HCT116 (cell line): Measurements from ENCODE around the gene NEDD4L.

ENCODE experiments used
- CBX3 ChIP-seq: IDR thresholded peaks from 2 replicates; pipeline ENCODE4 v1.6.1; 2012; ENCODE audit warnings: low read depth
- ELF1 ChIP-seq: IDR thresholded peaks from 2 replicates; pipeline ENCODE4 v1.6.1; 2012; ENCODE audit warnings: low read depth, borderline replicate concordance
- EZH2 ChIP-seq: fragments of 200-600 bp; sonication (generic); IDR thresholded peaks from 2 replicates; pipeline ENCODE4 v1.6.1; 2017; ENCODE audit warnings: antibody characterized with exemption, mixed run types
- JUND ChIP-seq: IDR thresholded peaks from 2 replicates; pipeline ENCODE4 v1.6.1; 2012
- POLR2A ChIP-seq: IDR thresholded peaks from 2 replicates; pipeline ENCODE4 v1.7.0; 2011; ENCODE audit warnings: borderline replicate concordance; ENCODE audit not compliant: insufficient read depth, insufficient read length; ENCODE audit errors: extremely low read depth
- TF ChIP-seq, protein P1 (sequence below): IDR thresholded peaks from 2 replicates; pipeline ENCODE4 v1.6.1; 2012
- TF ChIP-seq, protein P2 (sequence below), 3 experiments: fragments of 200-600 bp in 1 of 3; sonication (generic) in 1 of 3; IDR thresholded peaks in 2 of 3; conservative IDR thresholded peaks in 1 of 3; 2 replicates each; pipeline ENCODE4 v1.5.1; 2012 to 2017; ENCODE audit warnings: low read depth in 2 of 3, low read length in 2 of 3, antibody characterized with exemption in 1 of 3, borderline replicate concordance in 1 of 3, control low read depth in 1 of 3, mild to moderate bottlenecking in 1 of 3, mixed read lengths in 1 of 3, mixed run types in 1 of 3, moderate library complexity in 1 of 3; ENCODE audit not compliant: insufficient read depth in 1 of 3
- TF ChIP-seq, protein P3 (sequence below): IDR thresholded peaks from 2 replicates; pipeline ENCODE4 v1.6.1; 2012
- TF ChIP-seq, protein P4 (sequence below): IDR thresholded peaks from 2 replicates; pipeline ENCODE4 v1.6.1; 2011; ENCODE audit warnings: mild to moderate bottlenecking, low read length, moderate library complexity; ENCODE audit not compliant: insufficient replicate concordance; ENCODE audit errors: extremely low read depth

DNA sequence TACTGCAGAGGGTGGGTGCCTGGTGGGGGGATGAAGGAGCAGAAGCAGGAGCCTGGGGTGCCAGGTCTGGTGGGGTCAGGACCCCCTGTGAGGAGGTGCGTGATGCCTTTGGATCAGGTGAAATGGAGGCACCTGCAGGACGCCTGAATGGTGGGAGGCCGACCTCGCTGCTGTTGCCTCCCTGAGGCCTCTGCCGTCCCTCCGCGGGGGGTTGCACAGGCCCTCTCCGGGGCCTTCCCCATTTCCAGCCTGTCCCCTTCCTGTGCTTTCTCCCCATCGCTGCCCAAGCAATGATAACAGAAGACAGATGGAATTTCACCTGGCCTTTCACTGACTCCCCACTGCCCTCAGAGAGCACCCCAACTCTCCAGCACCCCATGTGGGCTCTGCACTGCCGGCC is 325.6 kb downstream of the NEDD4L start:
- TF ChIP-seq, protein P1, sequence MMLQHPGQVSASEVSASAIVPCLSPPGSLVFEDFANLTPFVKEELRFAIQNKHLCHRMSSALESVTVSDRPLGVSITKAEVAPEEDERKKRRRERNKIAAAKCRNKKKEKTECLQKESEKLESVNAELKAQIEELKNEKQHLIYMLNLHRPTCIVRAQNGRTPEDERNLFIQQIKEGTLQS = no peak
- TF ChIP-seq, protein P2, sequence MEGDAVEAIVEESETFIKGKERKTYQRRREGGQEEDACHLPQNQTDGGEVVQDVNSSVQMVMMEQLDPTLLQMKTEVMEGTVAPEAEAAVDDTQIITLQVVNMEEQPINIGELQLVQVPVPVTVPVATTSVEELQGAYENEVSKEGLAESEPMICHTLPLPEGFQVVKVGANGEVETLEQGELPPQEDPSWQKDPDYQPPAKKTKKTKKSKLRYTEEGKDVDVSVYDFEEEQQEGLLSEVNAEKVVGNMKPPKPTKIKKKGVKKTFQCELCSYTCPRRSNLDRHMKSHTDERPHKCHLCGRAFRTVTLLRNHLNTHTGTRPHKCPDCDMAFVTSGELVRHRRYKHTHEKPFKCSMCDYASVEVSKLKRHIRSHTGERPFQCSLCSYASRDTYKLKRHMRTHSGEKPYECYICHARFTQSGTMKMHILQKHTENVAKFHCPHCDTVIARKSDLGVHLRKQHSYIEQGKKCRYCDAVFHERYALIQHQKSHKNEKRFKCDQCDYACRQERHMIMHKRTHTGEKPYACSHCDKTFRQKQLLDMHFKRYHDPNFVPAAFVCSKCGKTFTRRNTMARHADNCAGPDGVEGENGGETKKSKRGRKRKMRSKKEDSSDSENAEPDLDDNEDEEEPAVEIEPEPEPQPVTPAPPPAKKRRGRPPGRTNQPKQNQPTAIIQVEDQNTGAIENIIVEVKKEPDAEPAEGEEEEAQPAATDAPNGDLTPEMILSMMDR (IDR thresholded peaks at IDR 0.05 in 2 of 3, conservative IDR thresholded peaks at IDR 0.05 in 1 of 3; ENCODE audit: borderline replicate concordance in 1 of 3, insufficient read depth in 1 of 3, low read depth in 2 of 3, low read length in 2 of 3) = no peak
- no peak for TF ChIP-seq ELF1
- TF ChIP-seq, protein P3, sequence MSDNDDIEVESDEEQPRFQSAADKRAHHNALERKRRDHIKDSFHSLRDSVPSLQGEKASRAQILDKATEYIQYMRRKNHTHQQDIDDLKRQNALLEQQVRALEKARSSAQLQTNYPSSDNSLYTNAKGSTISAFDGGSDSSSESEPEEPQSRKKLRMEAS = no peak
- no peak for TF ChIP-seq POLR2A
- TF ChIP-seq EZH2 = no peak
- no peak for TF ChIP-seq JUND
- no peak for TF ChIP-seq CBX3
- TF ChIP-seq, protein P4, sequence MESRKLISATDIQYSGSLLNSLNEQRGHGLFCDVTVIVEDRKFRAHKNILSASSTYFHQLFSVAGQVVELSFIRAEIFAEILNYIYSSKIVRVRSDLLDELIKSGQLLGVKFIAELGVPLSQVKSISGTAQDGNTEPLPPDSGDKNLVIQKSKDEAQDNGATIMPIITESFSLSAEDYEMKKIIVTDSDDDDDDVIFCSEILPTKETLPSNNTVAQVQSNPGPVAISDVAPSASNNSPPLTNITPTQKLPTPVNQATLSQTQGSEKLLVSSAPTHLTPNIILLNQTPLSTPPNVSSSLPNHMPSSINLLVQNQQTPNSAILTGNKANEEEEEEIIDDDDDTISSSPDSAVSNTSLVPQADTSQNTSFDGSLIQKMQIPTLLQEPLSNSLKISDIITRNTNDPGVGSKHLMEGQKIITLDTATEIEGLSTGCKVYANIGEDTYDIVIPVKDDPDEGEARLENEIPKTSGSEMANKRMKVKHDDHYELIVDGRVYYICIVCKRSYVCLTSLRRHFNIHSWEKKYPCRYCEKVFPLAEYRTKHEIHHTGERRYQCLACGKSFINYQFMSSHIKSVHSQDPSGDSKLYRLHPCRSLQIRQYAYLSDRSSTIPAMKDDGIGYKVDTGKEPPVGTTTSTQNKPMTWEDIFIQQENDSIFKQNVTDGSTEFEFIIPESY = no peak
